Measurements from ENCODE around the gene EGLN3. TPM values are rescaled to one million over a fixed set of nuclear protein-coding genes. Genes with fewer than 3 reads are reported as not detected.

The EGLN3 gene
- total and polyA plus RNA-seq, 10 of the 15 experiments (the other 5 are each of a cell fraction or from before 2014, with no cell fraction given) = 0.42 to 8.1 (median 2.0) TPM

- no peak for TF ChIP-seq IRF4 (IDR thresholded peaks at IDR 0.05; ENCODE audit: low read depth, low read length)
- no peak for TF ChIP-seq USF1 (IDR thresholded peaks at IDR 0.05; ENCODE audit: borderline replicate concordance, extremely low read length, insufficient read depth, low read depth, low read length)
- TF ChIP-seq ETV6 (conservative IDR thresholded peaks at IDR 0.05 in 1 of 2, IDR thresholded peaks at IDR 0.05 in 1 of 2; ENCODE audit: borderline replicate concordance in 1 of 2, low read depth in 1 of 2) = no peak
- no peak for TF ChIP-seq POLR2AphosphoS2 (IDR thresholded peaks at IDR 0.05; ENCODE audit: low read depth, low read length)
- no peak for TF ChIP-seq CTCF (IDR thresholded peaks at IDR 0.05 in 2 of 3, conservative IDR thresholded peaks at IDR 0.05 in 1 of 3; ENCODE audit: control insufficient read depth in 2 of 3, extremely low read depth in 1 of 3, insufficient read depth in 1 of 3, low read depth in 3 of 3, low read length in 3 of 3)
- no peak for TF ChIP-seq RBBP5 (conservative IDR thresholded peaks at IDR 0.05)
- TF ChIP-seq CBFB (IDR thresholded peaks at IDR 0.05; ENCODE audit: low read depth) = no peak
- TF ChIP-seq KDM1A (IDR thresholded peaks at IDR 0.05; ENCODE audit: borderline replicate concordance) = no peak
- TF ChIP-seq PBX3 (IDR thresholded peaks at IDR 0.05; ENCODE audit: insufficient replicate concordance, low read depth, low read length) = no peak
- no peak for TF ChIP-seq HSF1 (IDR thresholded peaks at IDR 0.05; ENCODE audit: low read depth, low read length)
- no peak for TF ChIP-seq PML (IDR thresholded peaks at IDR 0.05; ENCODE audit: low read length)
- no peak for TF ChIP-seq NRF1 (conservative IDR thresholded peaks at IDR 0.05; ENCODE audit: low read depth, low read length)
- no peak for TF ChIP-seq BMI1 (IDR thresholded peaks at IDR 0.05; ENCODE audit: borderline replicate concordance)
- no peak for TF ChIP-seq GABPA (IDR thresholded peaks at IDR 0.05; ENCODE audit: low read depth)
- no peak for TF ChIP-seq MTA3 (IDR thresholded peaks at IDR 0.05; ENCODE audit: borderline replicate concordance, low read length)
- TF ChIP-seq ATF2 (IDR thresholded peaks at IDR 0.05; ENCODE audit: low read length) = no peak
- no peak for TF ChIP-seq MYC (IDR thresholded peaks at IDR 0.05; ENCODE audit: insufficient read depth, insufficient read length, insufficient replicate concordance, low read length, severe bottlenecking)
- no peak for TF ChIP-seq TARDBP (IDR thresholded peaks at IDR 0.05; ENCODE audit: borderline replicate concordance)
- TF ChIP-seq RELA (IDR thresholded peaks at IDR 0.05; ENCODE audit: borderline replicate concordance, partially characterized antibody) = no peak
- TF ChIP-seq DPF2 (IDR thresholded peaks at IDR 0.05) = peak; percentile 80
- TF ChIP-seq RAD21 (IDR thresholded peaks at IDR 0.05; ENCODE audit: insufficient read depth, low read depth, low read length) = no peak
- TF ChIP-seq KLF5 (IDR thresholded peaks at IDR 0.05; ENCODE audit: partially characterized antibody) = no peak
- TF ChIP-seq SMAD5 (IDR thresholded peaks at IDR 0.05; ENCODE audit: low read depth) = no peak
- TF ChIP-seq SUZ12 (IDR thresholded peaks at IDR 0.05; ENCODE audit: unreplicated experiment) = no peak
- no peak; the same call in 1 of the 2 replicates for TF ChIP-seq CHD2 (IDR thresholded peaks at IDR 0.05; ENCODE audit: borderline replicate concordance, low read depth, low read length)
Measured at GRCh38 chr14:33972583-33973081, 21.8 kb upstream of the EGLN3 start (continued).

Measured in GM12878 (cell line).